ENCODE measurements around the gene USP53. TPM values are rescaled to one million over a fixed set of nuclear protein-coding genes. Genes with fewer than 3 reads are reported as not detected.

Gene USP53
- total RNA-seq, 3 donors from 2014 or later (not counting 1 experiment from before 2014, with no cell fraction given) = 8.9 to 10.5 (median 9.3) TPM

DNA sequence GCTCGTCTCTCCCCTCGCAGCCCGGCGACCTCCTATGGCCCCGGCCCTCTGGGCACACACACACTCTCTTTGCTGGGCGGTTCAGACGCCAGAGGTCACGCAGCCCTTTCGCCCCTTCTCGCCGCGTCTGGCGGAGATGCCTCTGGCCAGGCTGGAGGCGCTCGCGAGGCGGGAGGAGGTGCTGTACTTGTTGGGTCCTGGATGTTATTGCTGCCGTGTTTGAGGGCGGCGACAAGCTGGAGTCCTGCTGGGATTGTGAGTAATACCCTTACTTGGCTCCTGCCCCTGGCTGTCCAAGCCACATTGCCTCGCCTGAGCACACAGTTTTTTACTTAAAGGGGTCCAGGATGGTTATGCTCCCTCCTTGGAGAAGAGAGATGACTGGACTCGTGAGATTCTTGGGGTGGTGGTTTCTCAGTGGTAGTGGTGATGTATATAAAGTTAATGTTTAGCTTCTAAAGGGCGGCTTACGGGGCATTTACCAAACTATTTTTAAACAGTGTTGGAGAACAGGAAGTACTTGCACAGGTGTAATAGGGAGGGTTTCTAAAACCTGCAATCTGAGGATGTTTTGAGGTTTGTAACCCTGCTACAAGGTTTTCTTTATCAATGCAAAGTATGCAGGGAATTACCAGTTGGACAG is 572 bp downstream of the USP53 start:
- Mint-ChIP-seq H3K36me3 (no peaks in the 10 kb centered on the region), H3K27ac (peak overlapping the region; percentile 81 to 93), H3K4me1 (peaks cover 23 to 28% of the 10 kb centered on the region in 2 donors), H3K27me3 (ENCODE audit: low read depth in 2 of 2) (peaks cover 0 to 7% of the 10 kb centered on the region in 2 donors), H3K4me3 (peak overlapping the region; percentile 98), H3K9me3 (no peaks in the 10 kb centered on the region)
- Histone ChIP-seq H3K27me3 (ENCODE audit: control insufficient read depth, insufficient read depth, low read length) (no peaks in the 10 kb centered on the region), H3K27ac (ENCODE audit: low read length) (peak overlapping the region; percentile 84), H3K9me3 (ENCODE audit: control insufficient read depth, insufficient read depth, low read length) (no peaks in the 10 kb centered on the region), H3K4me1 (ENCODE audit: control insufficient read depth, insufficient read depth, low read length) (peaks cover 7% of the 10 kb centered on the region), H3K36me3 (ENCODE audit: control insufficient read depth, insufficient read depth, low read length) (peaks cover 3% of the 10 kb centered on the region), H3K4me3 (ENCODE audit: low read length) (peak overlapping the region; percentile 64)
- TF ChIP-seq CTCF (IDR thresholded peaks at IDR 0.05) = peak; percentile 10
- under 1% methylated on average over 24 of the region's 24 CpGs for WGBS (ENCODE audit: insufficient coverage)
- intact Hi-C loops (cut with micrococcal nuclease) = loop anchor here (1.0 to 5.0 kb wide), 2 partner anchors 74 to 87 kb away; a partner anchor contains a TSS
- ATAC-seq (peak; percentile 36 to 60 (median 45)), DNase-seq (peak; percentile 49 to 71)

GRCh38 chr4:119218093-119218492 is 5.6 kb downstream of the USP53 start:
- no peak overlapping the region for H3K27ac Mint-ChIP-seq
- H3K27me3 Mint-ChIP-seq (ENCODE audit: low read depth in 2 of 2) = no peaks in the 10 kb centered on the region
- peaks cover 4% of the 10 kb centered on the region in 2 donors for H3K4me1 Mint-ChIP-seq
- no peak for ATAC-seq
- no peak overlapping the region for H3K4me3 Mint-ChIP-seq
- no peaks in the 10 kb centered on the region for H3K36me3 Mint-ChIP-seq
- TF ChIP-seq CTCF (IDR thresholded peaks at IDR 0.05) = no peak
- Histone ChIP-seq H3K4me3 (ENCODE audit: low read length) (no peak overlapping the region), H3K9me3 (ENCODE audit: control insufficient read depth, insufficient read depth, low read length) (no peaks in the 10 kb centered on the region), H3K4me1 (ENCODE audit: control insufficient read depth, insufficient read depth, low read length) (peaks cover 5% of the 10 kb centered on the region), H3K36me3 (ENCODE audit: control insufficient read depth, insufficient read depth, low read length) (peaks cover 9% of the 10 kb centered on the region), H3K27me3 (ENCODE audit: control insufficient read depth, insufficient read depth, low read length) (no peaks in the 10 kb centered on the region), H3K27ac (ENCODE audit: low read length) (no peak overlapping the region)
- no peaks in the 10 kb centered on the region for H3K9me3 Mint-ChIP-seq
- intact Hi-C loops (cut with micrococcal nuclease) = no loop called here
- 100% methylated on average over 1 of the region's 1 CpG for WGBS (ENCODE audit: insufficient coverage)
- no peak for DNase-seq

DNA sequence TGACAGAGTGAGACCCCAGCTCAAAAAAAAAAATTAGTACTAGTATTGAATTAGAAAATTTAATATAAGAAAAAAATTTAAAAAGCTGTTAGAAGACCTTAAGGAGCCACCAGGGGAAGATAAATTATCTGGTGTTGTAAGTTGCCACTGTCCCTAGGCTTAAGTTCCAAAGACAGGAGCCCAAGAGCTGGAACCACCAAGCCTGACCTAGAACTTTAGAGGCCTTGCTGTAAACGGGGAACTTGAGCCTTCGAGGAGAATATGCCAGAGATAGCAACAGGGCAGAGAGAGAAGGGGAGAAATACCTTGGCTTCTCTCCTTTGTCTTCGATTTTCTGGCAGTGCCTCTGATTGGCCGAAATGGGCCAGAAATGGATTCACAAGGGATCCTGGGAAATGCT is 8.9 kb downstream of the USP53 start:
- no peaks in the 10 kb centered on the region for H3K4me1 ChIP-seq (ENCODE audit: control insufficient read depth, insufficient read depth, low read length)
- no peaks in the 10 kb centered on the region for H3K36me3 Mint-ChIP-seq
- peaks cover 9% of the 10 kb centered on the region for H3K36me3 ChIP-seq (ENCODE audit: control insufficient read depth, insufficient read depth, low read length)
- no peak overlapping the region for H3K4me3 Mint-ChIP-seq
- 80% methylated on average over 4 of the region's 4 CpGs for WGBS (ENCODE audit: insufficient coverage)
- H3K9me3 Mint-ChIP-seq = no peaks in the 10 kb centered on the region
- no peaks in the 10 kb centered on the region for H3K9me3 ChIP-seq (ENCODE audit: control insufficient read depth, insufficient read depth, low read length)
- H3K4me3 ChIP-seq (ENCODE audit: low read length) = no peak overlapping the region
- H3K27ac ChIP-seq (ENCODE audit: low read length) = no peak overlapping the region
- H3K27me3 ChIP-seq (ENCODE audit: control insufficient read depth, insufficient read depth, low read length) = no peaks in the 10 kb centered on the region
- no peak for ATAC-seq
- intact Hi-C loops (cut with micrococcal nuclease) = no loop called here
- H3K27ac Mint-ChIP-seq = no peak overlapping the region
- H3K4me1 Mint-ChIP-seq = no peaks in the 10 kb centered on the region
- no peak for TF ChIP-seq CTCF (IDR thresholded peaks at IDR 0.05)
- no peaks in the 10 kb centered on the region for H3K27me3 Mint-ChIP-seq (ENCODE audit: low read depth in 2 of 2)
- DNase-seq = no peak

DNA sequence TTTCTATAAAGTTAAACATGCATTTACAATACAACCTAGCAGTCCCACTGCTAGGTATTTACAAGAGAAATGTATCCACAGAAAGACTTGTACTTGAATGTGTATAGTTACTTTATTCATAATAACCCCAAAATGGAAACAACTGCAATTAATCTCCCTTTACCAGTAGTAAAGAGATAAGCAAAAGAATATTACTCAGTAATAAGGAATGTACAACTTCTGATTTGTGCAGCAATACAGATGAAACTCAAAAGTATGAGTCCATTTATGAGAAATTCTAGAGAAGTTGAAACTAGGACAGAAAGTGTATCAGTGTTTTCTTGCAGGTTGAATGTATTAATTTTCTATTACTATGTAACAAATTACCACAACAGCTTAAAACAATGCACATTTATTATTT is 15.2 kb downstream of the USP53 start:
- H3K4me1 ChIP-seq (ENCODE audit: control insufficient read depth, insufficient read depth, low read length) = no peaks in the 10 kb centered on the region
- Mint-ChIP-seq H3K4me3 (no peak overlapping the region), H3K36me3 (no peaks in the 10 kb centered on the region), H3K4me1 (peaks cover 0 to 12% of the 10 kb centered on the region in 2 donors), H3K9me3 (no peaks in the 10 kb centered on the region), H3K27ac (no peak overlapping the region), H3K27me3 (ENCODE audit: low read depth in 2 of 2) (no peaks in the 10 kb centered on the region)
- TF ChIP-seq CTCF (IDR thresholded peaks at IDR 0.05) = no peak
- no peaks in the 10 kb centered on the region for H3K36me3 ChIP-seq (ENCODE audit: control insufficient read depth, insufficient read depth, low read length)
- no peak overlapping the region for H3K4me3 ChIP-seq (ENCODE audit: low read length)
- no peak overlapping the region for H3K27ac ChIP-seq (ENCODE audit: low read length)
- no peaks in the 10 kb centered on the region for H3K9me3 ChIP-seq (ENCODE audit: control insufficient read depth, insufficient read depth, low read length)
- intact Hi-C loops (cut with micrococcal nuclease) = no loop called here
- no peaks in the 10 kb centered on the region for H3K27me3 ChIP-seq (ENCODE audit: control insufficient read depth, insufficient read depth, low read length)
- DNase-seq = no peak
- no peak for ATAC-seq
